ENCODE measurements around the gene TNS3.

Gene TNS3

DNA sequence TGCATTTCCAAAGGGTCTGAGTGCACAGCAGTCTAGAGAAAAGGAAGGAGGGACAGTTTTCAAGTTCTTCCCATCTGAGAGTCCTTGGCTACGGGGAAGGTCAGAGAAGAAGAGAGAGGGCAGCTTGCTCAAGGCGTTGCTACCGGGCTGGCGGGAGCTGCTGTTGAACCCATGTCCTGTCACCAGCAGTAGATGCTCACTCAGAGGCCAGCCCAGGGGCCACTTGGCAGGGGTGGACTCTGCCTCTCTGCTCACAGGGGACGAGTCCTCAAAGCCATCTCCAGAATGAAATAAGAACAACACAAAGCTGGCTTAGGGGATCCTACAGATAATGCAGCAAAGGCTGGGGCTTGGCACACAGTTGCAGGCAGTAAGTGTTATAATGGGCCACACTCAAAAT is 231.5 kb downstream of the TNS3 start:
- no peak for DNase-seq (ENCODE audit: low read depth in 2 of 2)

GRCh38 chr7:47349401-47349800 is 232.5 kb downstream of the TNS3 start:
- no peak for DNase-seq (ENCODE audit: low read depth in 2 of 2)

GRCh38 chr7:47347816-47348385 is 234.0 kb downstream of the TNS3 start:
- DNase-seq (ENCODE audit: low read depth in 2 of 2), result no peak

- DNase-seq (ENCODE audit: low read depth in 2 of 2), result no peak
Measured at GRCh38 chr7:47347346-47347745, 234.6 kb downstream of the TNS3 start.

DNA sequence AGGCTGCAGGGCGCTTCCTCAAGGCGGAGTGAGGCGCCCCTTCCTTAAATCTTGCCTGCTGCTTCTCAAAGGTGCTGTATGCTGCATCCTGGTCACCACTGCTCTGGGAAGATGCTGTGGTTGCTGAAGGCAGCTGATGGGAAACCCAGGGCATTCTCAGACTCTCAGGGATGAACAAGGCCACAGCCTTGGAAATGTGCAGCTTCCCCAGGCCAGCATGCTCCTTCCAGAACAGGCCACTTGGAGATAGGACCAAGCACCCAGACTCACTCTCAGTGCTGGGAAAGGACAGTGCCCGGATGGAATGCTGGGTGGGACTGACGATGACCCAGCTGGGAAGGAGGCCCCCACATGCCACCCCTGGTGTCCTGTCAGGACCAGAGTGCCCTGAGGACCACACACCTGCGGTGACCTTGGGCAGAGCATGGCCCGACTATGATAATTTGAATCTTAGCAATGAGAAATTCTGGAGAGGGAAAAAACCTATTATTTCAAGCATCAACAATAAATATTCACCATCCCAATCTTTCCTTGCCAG is 235.5 kb downstream of the TNS3 start:
- DNase-seq (ENCODE audit: low read depth in 2 of 2), result no peak

DNA sequence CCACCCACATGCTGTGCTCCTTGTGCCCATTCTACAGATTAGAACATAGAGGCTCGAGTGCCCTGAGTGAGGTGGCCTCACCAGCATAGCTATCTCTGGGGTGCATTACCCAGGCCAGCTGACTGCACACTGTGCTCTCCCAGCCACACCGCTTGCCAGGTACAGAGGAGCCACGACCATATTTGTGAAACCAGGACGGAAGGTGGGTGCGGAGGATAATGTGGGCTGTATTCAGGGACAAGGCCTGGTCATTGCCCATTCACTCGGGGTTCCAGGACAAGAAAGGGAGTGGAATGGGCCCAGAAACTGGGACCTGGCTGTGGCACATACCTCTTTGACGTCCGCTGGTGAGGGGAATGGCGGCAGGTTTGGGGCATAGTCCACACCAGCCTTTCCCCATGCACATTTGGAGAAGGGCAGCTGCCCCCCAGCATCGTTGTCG is 236.0 kb downstream of the TNS3 start:
- DNase-seq (ENCODE audit: low read depth in 2 of 2), result no peak

DNA sequence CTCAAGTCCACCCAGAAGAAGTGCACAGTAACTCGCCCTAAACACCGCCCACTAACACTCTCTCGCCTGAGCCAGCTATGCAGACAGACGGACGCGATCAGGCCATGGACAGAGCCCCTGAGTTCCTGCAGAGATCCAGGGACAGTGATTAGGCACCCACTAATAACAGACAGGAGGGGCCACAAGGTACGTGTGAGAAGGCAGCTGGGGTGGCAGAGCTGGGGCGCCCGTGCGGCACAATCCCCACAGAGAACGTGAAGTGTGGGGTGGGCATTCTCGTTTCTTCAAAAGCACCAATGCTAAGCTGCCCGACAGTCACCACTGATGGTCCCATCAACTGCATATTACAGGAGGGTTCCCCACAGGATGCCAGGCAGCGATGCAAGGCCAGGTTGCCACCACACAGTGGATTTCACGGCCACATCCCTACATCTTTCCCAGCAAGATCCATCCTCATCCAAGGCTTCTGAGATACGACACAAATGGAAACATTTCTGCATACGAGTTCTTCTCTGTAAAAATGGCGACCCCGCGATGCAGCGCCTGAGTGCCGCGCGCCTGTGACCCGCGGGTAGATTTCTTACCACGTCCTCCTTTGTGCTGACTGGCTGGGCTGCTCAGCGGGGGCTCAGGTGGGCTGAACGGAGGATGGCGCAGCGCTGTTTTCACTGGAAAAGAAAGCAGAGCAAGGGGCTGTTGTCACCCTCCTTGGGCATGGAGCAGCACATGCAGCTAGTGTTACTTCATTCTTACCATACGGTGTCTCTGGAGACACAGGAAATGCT is 237.5 kb downstream of the TNS3 start:
- no peak for DNase-seq (ENCODE audit: low read depth in 2 of 2)

DNA sequence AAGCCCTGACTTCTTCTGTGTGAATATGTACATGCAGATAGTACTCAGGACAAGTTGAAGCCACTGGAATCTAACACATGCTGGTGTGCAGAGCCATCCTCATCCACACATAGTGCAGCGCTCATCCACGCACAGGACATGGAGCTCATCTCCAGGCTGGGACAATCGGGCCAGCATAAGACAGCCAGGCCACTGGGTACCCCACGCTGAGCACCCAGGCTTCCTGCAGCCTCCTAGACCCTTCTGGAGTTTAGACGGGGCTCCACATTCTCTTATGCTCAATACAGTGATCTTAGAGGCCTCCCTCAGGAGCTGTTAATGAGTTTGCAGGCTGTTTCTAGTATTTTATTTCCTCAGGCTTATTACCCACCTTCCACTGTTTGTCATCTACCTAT is 238.9 kb downstream of the TNS3 start:
- no peak for DNase-seq (ENCODE audit: low read depth in 2 of 2)

DNA sequence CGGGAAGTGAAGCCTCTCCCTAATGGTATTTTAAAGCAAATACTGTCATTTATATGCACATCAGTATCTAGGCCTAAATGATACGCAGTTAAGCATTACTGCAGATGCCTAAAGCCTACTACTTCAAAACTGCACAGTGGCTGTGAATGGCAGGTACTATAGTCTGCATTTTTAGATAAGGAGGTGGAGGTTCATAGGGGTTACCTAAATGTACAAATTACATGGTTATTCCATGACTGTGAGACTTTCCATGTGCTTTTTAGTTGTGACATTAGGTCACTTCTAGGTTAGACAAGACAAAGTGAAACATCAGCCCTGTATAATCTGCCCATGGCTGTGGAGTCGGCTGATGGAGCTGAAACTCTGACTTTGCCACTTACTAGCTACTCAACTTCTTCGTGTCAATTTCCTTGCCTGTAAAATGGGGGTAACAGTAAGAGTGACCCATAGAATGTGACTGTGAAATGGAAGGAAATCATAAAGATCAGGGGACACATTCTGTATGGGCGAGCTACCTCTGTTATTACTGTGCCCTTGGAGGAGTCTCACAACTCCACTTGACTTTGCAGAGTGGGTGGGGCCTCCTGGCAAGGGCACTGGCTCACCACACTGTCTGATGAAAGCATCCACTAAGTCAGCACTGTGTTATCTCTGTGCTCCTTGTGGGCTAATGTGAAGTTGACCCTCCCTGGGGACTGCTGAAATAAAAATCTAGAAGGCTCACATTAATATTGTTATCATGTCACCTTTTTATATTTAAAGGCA is 239.4 kb downstream of the TNS3 start:
- DNase-seq (ENCODE audit: low read depth in 2 of 2), result no peak

DNA sequence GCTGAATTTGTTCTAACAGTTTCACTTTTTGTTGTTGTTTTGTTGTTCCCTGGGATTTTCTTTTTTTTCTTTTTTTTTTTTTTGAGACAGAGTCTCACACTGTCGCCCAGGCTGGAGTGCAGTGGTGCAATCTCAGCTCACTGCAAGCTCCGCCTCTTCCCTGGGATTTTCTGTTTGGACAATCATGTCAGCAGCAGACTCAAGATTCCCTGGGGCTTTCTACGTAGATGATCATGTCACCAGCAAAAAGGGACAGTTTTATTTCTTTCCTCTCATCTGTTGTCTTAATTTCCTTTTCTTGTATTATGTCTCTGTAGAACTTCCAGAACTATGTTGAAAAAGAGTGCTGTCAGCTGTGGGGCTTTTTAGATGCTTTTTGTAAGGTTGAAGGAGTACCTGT is 241.4 kb downstream of the TNS3 start:
- no peak for DNase-seq (ENCODE audit: low read depth in 2 of 2)

DNA sequence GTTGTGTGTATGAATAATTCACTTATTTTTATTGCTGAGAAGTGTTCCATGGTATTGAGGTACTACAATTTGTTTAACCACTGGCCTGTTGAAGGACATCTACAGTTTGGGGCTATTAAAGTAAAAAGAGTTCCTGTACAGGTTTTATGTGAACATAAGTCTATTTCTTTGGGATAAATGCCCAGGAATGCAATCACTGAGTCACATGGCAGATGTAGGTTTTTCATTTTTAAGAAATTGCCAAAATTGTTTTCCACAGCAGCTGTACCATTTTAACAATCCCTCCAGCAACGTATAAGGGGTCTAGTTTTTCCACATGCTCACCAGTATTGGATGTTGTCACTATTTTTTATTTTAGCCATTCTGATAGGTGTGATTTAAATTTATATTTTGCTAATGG is 243.9 kb downstream of the TNS3 start:
- DNase-seq (ENCODE audit: low read depth in 2 of 2), result no peak

DNA sequence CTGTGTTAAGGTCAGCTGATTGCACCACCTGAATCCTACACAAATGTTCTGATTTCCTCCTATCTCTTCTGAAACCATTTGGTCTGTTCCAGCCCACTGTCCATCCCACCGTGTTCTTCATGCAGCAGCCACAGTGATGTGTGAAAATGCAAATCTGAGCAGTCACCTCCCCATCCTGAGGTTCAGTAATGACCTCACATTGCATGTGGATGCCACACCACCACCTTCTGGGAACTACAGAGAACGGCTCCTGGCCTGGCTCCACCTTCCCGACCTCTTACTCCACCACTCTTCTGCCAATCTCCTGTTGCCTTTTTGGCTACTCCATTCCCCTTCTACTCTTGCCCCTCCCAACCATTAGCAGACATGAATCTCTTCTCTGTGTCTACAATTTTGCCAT is 244.4 kb downstream of the TNS3 start:
- no peak for DNase-seq (ENCODE audit: low read depth in 2 of 2)

GRCh38 chr7:47336472-47337425 is 245.2 kb downstream of the TNS3 start:
- no peak for DNase-seq (ENCODE audit: low read depth in 2 of 2)

DNA sequence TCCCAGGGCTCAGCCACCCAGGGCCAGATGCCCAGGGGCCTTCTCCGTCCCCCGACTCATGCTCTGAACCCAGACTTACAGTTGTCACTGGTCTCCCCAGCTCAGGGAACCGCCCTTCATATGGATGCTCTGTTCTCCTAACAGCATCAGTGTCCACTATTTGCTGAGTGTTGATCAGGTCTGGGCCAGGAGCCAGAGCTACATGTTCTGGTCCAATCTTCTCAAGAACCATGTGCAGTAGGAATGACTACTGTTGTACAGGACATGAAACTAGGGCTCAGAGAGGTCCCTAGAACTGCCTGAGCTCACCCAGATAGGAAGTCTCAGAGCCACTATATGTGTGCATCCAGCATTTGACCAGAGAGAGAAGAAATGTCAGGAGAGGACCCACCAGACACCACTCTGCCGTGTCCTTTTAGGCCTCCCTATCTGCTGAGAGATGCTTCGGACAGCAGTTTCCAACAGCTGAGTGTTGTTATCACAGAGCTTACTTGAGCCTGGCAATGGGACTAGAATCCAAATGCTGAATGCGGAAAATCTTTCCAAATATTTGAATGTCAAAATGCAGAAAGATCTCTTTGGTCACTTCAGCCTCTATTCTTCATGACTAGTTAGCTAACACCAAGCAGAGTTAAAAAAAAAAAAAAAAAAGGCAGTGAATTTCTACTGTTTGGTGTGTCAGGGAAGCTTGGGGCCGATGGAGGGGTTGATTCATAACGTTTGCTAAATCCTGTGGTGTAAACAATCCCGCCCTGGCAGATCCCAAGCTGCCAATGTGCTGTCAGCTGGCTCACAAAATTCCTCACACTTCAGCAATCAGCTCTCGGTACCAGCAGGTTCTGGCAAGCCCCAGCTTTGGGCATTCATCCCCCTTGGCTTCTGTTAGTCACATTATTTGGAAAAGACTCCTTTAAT is 246.1 kb downstream of the TNS3 start:
- DNase-seq (ENCODE audit: low read depth in 2 of 2), result no peak

- no peak for DNase-seq (ENCODE audit: low read depth in 2 of 2)
Measured at GRCh38 chr7:47335071-47335470, 246.8 kb downstream of the TNS3 start.

DNA sequence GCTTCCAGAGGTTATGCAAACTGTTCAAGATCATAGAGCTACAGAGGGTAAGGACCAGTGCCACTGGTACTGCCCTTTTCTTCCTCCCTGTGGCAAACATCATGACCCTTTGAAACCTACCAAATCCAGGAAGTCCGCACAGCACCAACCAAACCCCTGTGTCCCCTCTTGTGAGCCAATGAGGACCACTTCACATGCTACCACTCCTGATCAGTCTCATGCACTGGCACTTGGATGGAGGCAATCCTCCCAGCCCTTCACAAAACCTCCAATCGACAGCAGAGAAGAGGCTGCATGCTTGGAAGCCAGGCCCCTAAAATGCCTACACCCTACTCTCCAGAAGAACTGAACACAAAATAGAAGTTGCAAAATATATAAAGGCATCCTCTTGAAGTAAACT is 248.0 kb downstream of the TNS3 start:
- no peak for DNase-seq (ENCODE audit: low read depth in 2 of 2)

- DNase-seq (ENCODE audit: low read depth in 2 of 2), result no peak
Measured at GRCh38 chr7:47333554-47333887, 248.4 kb downstream of the TNS3 start.

DNA sequence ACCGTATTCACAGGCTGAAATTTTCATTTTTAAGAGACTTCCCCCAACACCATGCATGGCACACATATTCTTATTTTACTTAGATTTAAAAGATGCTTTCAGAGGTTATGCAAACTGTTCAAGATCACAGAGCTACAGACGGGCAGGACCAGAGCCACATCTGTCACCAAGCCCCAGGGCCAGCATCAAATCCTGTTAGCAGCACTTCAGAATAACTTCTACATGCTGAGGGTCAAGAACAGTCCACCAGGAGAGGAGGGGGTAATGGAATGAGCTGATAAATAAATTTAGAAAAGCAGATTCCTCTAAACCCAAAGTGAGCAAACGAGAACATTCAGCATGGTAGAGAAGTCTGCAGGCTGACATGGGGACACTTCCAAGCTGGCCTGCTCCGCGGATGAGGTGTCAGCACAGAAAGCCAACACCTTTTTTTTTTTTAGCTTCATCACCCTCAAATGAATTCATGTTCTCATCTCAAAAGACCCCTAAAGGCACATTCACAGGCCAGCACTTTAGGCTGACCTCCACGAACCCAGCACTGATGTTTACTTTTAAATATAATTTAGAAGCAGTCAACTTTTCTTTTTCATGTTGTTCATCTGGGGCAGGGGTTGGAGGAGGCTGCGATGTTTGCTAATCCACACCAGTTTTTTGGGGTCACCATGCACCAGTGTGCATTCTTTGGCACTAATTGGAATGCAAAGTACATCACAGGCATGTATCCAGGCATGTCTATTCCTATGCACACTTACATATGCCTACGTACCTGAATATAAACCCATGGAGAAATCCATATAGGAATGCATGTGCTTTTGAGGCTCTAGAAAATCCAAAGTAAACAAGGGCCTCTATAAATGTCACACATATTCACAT is 249.0 kb downstream of the TNS3 start:
- no peak for DNase-seq (ENCODE audit: low read depth in 2 of 2)

GRCh38 chr7:47332213-47332612 is 249.7 kb downstream of the TNS3 start:
- no peak for DNase-seq (ENCODE audit: low read depth in 2 of 2)

DNA sequence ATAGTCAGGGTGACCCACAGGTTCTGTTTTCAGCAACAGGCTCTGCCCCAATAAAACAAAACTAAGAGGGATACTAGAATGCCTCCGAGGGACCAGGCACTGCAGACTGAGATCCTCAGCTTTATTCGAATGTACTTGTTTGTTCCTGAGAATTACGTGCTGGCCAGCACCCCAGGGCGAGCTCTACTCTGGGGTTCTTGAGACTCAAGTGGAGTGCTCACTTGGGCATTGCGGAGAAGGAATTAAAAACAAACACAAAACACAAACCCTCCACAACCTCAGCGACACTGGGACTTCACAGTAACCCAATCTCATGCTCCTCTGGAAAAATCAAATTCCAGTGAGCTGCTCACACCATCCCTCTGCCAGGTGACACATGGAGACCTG is 250.7 kb downstream of the TNS3 start:
- no peak for DNase-seq (ENCODE audit: low read depth in 2 of 2)

Data from stimulated activated CD4-positive, alpha-beta T cell treated with anti-CD3 and anti-CD28 coated beads, Interleukin-12 subunit alpha, Interleukin-12 subunit beta, amount 100 ng/mL, for 24 hours (primary cell).